Measurements from ENCODE around the gene SGCD.

The SGCD gene

DNA sequence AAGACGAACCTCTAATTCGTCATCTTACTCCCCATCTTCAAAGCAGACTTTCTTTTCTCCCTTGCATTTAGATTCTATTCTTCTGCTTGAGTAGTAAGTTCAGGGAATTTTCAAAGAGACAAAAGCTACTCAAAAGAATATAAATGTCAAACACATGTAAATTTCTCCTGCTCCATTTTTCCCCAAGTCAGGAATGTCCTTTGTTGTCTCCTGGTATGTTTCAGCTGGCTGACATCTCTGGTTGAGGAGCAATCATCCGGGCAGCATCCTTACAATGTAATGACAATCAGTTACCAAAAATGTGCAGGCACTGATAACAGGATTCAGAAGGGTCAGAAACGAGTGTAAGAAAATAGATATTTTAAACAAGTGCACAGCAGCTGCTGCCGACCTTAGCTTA, 475.5 kb downstream of the SGCD start:
- no peak for FAIRE-seq

DNA sequence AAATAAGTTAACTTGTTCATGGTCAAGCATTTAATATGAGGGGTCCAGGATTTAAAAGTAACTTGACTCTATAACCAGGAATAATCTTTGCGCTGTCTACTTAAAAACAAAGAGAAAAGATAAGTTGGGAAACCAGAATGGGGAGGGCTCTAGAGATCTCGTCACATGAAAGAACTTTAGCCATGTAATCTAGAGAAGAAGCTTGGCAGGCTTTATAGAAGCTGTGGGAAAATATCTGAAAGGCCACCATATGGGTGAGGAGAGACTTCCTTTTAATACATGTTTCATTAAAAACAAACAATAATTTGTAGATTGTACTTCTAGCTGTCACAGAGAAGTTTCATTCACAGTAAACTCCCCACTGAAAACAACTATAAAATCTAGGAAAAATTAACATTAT, 476.4 kb downstream of the SGCD start:
- FAIRE-seq, result no peak

DNA sequence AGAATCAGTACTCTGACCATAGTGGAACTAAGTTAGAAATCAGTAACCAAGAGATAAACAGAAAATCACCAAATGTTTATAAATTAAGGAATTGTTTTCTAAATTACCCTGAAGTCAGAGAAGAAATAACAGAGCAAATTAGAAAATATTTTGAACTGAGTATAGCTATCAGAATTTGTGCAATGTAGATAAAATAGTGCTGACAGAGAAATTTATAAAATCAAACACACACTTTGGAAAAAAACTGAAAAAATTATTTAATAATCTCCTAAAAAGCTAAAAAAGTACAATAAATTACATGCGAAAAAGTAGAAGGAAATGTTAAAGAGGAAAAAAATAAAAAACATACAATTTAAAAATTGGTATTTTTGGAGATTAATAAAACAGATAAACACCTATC, 486.0 kb downstream of the SGCD start:
- no peak for FAIRE-seq

DNA sequence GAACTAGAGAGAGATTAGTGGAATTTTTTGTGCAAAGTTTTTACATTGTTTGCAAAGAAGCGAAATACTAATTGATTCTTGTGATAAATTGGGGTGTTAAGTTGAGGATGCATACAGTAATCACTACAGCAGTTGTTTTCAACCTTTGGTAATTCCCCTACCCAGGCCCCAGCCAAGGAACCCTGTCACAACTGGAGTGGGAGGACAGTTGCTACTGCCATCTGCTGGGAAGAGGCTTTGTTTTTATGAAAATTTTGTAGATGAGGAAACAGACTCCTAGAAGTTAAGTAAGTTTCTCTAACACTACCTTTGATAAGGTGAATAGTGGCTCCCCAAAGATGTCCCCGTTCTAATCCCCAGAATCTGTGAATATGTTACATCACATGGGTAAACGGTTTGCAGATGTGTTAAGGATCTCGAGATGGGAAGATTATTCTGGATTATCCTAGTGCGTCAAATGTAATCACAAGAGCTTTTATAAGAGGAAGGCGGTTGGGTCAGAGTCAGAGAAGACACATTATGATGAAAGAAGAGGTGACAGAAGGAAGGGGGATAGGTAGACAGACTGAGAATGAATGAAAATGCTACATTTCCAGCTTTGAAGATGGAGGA, 489.1 kb downstream of the SGCD start:
- no peak for FAIRE-seq
